Cardiac fibroblast (primary cell): ENCODE measurements around the gene MT3.
"Not testable (repeated sequence)": the region's sequence is repeated elsewhere in the genome, so short reads cannot be mapped to it uniquely, and the experiment has no call there.

Source experiments
- DNase-seq, 2 donors: peaks; one replicate each; pipeline versions ENCODE4 v3.0.0 to v3.0.0-alpha.2; 2010; ENCODE audit warnings: low read depth in 2 of 2
- H3K4me3 ChIP-seq, 2 donors: replicated peaks in 1 of 2; 1 replicate in 1 of 2; 2 replicates in 1 of 2; pipeline ENCODE4 v1.5.1; 2011; ENCODE audit warnings: low read depth in 2 of 2, low read length in 2 of 2, mild to moderate bottlenecking in 2 of 2, moderate library complexity in 1 of 2
- CTCF ChIP-seq: IDR thresholded peaks from one replicate; pipeline ENCODE4 v1.5.1; 2011; ENCODE audit warnings: low read depth, mild to moderate bottlenecking, low read length, inconsistent platforms

The MT3 gene

GRCh38 chr16:56615353-56615752 lies 26.0 kb downstream of the MT3 start:
- H3K4me3 ChIP-seq, result no peak overlapping the region
- peak; percentile 36 to 71 for DNase-seq
- no peak for TF ChIP-seq CTCF

GRCh38 chr16:56616608-56617211 lies 27.4 kb downstream of the MT3 start:
- no peak for DNase-seq
- no peak for TF ChIP-seq CTCF
- H3K4me3 ChIP-seq, result peak overlapping the region; percentile 25 to 60

- TF ChIP-seq CTCF, result no peak
- peak overlapping the region; percentile 25 to 60 for H3K4me3 ChIP-seq
- peak; percentile 78 for DNase-seq
These were observed 28.1 kb downstream of the MT3 start for GRCh38 chr16:56617212-56618085.

GRCh38 chr16:56618138-56618537 lies 28.8 kb downstream of the MT3 start:
- no peak for TF ChIP-seq CTCF
- peak overlapping the region in 1 of 2 donors; percentile 60 for H3K4me3 ChIP-seq
- DNase-seq, result no peak

GRCh38 chr16:56620339-56620897 lies 31.1 kb downstream of the MT3 start:
- H3K4me3 ChIP-seq, result no peak overlapping the region
- TF ChIP-seq CTCF, result no peak
- no peak for DNase-seq

- not testable (repeated sequence) for H3K4me3 ChIP-seq, DNase-seq
These were observed 32.5 kb downstream of the MT3 start for GRCh38 chr16:56621665-56622445.

GRCh38 chr16:56623184-56623583 lies 33.9 kb downstream of the MT3 start:
- not testable (repeated sequence) for H3K4me3 ChIP-seq, DNase-seq
